Umbilical cord (tissue), 2 donors: ENCODE results near the gene KIT. TPM values are rescaled to one million over a fixed set of nuclear protein-coding genes. Genes with fewer than 3 reads are reported as not detected.
A peak's percentile ranks its signal among the peaks of the same experiment; 100 is the strongest.

ENCODE experiments used
- DNase-seq: peaks from one replicate; pipeline ENCODE4 v3.0.0-alpha.2; 2015; ENCODE audit warnings: low spot score
- total RNA-seq: library from RNA; depleted of rRNA; stranded (reverse); fragments of >200 nt; gene quantifications from one replicate; pipeline ENCODE4 v1.2.3, GENCODE V29; 2014; ENCODE audit warnings: low replicate concordance; ENCODE audit not compliant: insufficient read depth

The KIT gene
- total RNA-seq, 1 donor from 2014 or later, result 6.3 TPM

- DNase-seq, result no peak
Measured at GRCh38 chr4:54744487-54744886, 86.7 kb downstream of the KIT start.

GRCh38 chr4:54745031-54745770, 87.4 kb downstream of the KIT start:
- no peak for DNase-seq

GRCh38 chr4:54746218-54746617, 88.5 kb downstream of the KIT start:
- no peak for DNase-seq

DNA sequence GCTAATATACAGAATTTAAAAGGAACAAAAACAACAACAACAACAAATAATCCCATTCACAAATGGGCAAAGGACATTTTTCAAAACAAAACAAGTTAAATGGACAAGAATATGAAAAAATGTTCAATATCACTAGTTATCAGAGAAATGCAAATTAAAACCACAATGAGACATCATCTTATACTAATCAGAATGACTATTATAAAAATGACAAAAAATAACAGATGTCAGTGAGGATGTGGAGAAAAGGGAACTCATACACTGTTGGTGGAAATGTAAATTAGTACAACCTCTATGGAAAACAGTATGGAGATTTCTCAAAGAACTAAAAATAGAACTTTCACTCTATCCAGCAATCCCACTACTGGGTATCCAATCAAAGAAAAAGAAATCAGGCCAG, 92.6 kb downstream of the KIT start:
- no peak for DNase-seq

DNA sequence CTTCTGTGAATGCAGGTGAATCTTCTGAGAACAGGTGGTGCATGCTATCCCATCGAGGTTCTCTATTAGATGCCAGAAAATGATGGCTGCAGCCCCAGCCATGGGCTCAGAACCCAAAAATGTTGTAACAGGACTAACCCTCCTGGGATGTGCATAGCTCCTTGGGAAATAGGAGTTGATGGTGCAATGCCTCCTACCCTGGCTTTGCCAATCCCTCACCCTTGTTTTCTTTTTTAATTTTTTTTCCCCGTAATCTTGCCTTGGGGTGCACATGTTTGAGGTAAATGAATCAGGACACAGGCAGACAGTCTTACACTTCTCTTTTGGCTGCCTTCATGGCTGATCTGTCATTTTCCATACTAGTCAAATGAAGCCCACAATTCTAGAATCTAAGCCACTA, 96.6 kb downstream of the KIT start:
- no peak for DNase-seq

GRCh38 chr4:54764476-54764875, 106.7 kb downstream of the KIT start:
- no peak for DNase-seq

- DNase-seq, result no peak
Measured at GRCh38 chr4:54767376-54767775, 109.6 kb downstream of the KIT start.

DNA sequence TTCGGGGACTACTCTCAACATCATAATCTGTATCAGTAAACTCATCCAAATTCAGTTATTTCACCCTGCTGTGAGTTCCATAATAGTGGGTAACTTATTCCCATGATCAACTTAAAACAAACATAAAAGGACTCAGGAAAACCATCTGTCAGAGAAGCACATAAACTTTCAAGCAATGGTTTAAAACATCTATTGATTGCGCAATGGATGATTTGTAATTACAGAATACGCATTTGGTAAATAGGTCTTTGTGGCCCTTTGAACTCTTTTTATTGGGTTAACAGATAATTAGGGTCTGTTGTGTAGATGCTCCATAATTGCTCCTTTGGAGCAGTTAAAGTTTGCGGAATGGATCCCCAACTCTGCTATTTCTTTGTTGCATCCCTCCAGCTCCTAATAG, 115.3 kb downstream of the KIT start:
- no peak for DNase-seq

- no peak for DNase-seq
Measured at GRCh38 chr4:54779036-54779435, 121.3 kb downstream of the KIT start.

GRCh38 chr4:54779476-54780148, 121.9 kb downstream of the KIT start:
- DNase-seq, result no peak

- no peak for DNase-seq
Measured at GRCh38 chr4:54780149-54780495, 122.4 kb downstream of the KIT start.

GRCh38 chr4:54781756-54782155, 124.0 kb downstream of the KIT start:
- DNase-seq, result peak; percentile 46

GRCh38 chr4:54783402-54784110, 125.8 kb downstream of the KIT start:
- no peak for DNase-seq

- DNase-seq, result peak; percentile 76
Measured at GRCh38 chr4:54784161-54784671, 126.5 kb downstream of the KIT start.
